ENCODE measurements around the gene NPAS3.

The NPAS3 gene

DNA sequence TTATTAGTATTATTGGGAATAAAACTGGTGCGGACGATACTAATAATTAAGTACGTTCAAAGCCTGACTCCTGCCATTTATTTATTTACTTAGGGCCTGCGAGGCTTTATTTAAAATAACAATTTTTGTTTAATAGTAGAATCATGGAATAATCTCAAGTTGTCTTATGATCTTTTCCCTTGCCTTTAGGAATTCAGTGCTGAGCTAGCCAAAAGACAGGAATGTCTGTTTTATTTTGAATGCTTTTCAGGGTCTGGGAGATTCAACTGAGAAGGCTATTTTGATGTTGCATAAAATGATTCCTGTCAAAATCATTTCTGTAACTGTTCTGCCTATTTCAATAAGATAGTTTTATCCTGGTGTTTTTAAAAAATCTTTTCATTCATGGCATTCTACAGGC lies 522.4 kb downstream of the NPAS3 start:
- no peak for DNase-seq (ENCODE audit: extremely low spot score)
- CTCF ChIA-PET, result no interaction called here
- TF ChIP-seq CTCF (IDR thresholded peaks at IDR 0.05; ENCODE audit: control extremely low read depth, extremely low read depth, low read depth, missing control alignments), result no peak
- POLR2A ChIA-PET, result no interaction called here

- CTCF ChIA-PET, result interaction anchor here (1.2 to 1.3 kb wide), 2 partner anchors 12 kb away, joined by 3 read pairs; no protein-coding TSS in a partner anchor
- POLR2A ChIA-PET, result no interaction called here
- no peak for TF ChIP-seq CTCF (IDR thresholded peaks at IDR 0.05; ENCODE audit: control extremely low read depth, extremely low read depth, low read depth, missing control alignments)
- no peak for DNase-seq (ENCODE audit: extremely low spot score)
Measured at GRCh38 chr14:33463731-33464130, 525.1 kb downstream of the NPAS3 start.

DNA sequence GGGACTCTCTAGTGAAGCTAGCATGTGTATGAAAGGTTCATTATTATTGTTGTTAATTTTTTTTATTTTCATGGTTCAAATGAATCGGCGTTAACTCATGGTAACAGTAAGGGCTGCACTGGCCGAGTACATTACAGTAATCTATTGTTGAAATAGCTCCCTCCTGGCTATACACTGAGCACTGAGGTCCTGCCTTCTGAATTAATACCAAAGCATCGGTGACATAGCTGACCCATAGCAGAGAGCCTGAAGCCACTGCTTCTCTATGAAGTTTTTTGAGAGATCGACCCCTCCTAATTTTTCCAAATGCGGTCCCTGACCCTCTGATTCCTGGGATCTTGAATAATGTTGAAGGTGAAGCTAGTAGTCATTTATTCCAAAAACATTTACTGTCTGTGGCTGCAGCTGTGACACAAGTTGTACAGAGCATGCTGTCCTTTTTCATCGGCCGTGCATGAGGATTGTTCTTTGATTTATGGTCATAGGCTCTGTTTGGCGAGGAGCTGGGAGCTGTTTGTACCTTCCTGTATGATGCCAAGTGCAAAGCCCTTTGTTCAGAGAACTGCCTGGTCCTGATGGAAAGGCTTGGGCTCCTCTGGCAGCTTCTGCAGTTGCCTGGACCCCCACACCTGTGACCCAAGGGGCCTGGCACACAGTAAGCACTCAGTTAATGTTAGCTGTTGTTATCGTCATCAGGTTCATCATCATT lies 525.7 kb downstream of the NPAS3 start:
- TF ChIP-seq CTCF (IDR thresholded peaks at IDR 0.05; ENCODE audit: control extremely low read depth, extremely low read depth, low read depth, missing control alignments), result no peak
- CTCF ChIA-PET, result interaction anchor here (1.0 to 1.7 kb wide), 3 partner anchors 9 to 328 kb away, joined by 3 to 8 read pairs (median 3); no protein-coding TSS in a partner anchor
- POLR2A ChIA-PET, result no interaction called here
- no peak for DNase-seq (ENCODE audit: extremely low spot score)

DNA sequence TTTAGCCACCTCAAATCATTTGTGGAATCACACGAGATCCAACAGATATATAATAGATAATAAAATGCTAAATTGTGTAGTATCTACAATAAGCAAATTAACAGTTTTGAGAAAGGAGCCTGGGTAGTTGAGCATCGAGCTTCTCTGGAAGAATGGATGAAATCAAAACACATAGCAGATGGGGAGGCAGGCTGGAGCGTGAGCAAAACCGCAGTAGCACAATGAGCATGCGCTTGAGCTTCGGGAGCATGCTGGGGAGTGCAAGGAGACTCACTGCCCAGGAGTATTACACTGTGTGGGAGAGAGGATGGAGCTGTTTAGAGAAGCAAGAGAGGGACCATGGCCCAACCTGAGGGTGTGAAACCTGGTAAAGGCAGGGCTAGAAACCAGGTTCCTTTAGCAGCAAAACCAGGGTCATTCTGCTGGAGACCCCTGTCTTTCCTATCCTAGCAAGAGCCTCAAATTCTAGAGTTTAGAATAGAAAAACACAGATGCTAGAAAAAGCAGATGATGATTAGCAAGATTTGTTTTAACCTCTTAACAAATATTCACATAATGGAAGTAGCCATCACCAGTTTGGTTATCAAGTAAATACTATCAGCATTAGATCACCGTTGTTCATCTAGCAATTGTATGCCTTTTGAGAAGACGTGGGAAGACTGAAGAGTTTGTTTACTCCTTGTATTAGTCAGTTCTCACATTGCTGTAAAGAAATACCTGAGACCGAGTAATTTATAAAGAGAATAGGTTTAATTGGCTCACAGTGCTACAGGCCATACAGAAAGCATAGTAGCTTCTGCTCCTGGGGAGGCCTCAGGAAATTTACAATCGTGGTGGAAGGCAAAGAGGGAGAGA lies 527.4 kb downstream of the NPAS3 start:
- no peak for DNase-seq (ENCODE audit: extremely low spot score)
- no peak for TF ChIP-seq CTCF (IDR thresholded peaks at IDR 0.05; ENCODE audit: control extremely low read depth, extremely low read depth, low read depth, missing control alignments)
- CTCF ChIA-PET, result interaction anchor here (1.3 kb wide), 1 partner anchor 10 kb away, joined by 3 read pairs; no protein-coding TSS in a partner anchor
- POLR2A ChIA-PET, result no interaction called here

- CTCF ChIA-PET, result interaction anchor here (1.0 to 1.2 kb wide), 2 partner anchors 11 to 37 kb away, joined by 3 read pairs; no protein-coding TSS in a partner anchor
- DNase-seq (ENCODE audit: extremely low spot score), result no peak
- POLR2A ChIA-PET, result no interaction called here
- TF ChIP-seq CTCF (IDR thresholded peaks at IDR 0.05; ENCODE audit: control extremely low read depth, extremely low read depth, low read depth, missing control alignments), result no peak
Measured at GRCh38 chr14:33467971-33468370, 529.3 kb downstream of the NPAS3 start.

- TF ChIP-seq CTCF (IDR thresholded peaks at IDR 0.05; ENCODE audit: control extremely low read depth, extremely low read depth, low read depth, missing control alignments), result no peak
- no peak for DNase-seq (ENCODE audit: extremely low spot score)
- ChIA-PET POLR2A (no interaction called here), CTCF (no interaction called here)
Measured at GRCh38 chr14:33469898-33470297, 531.2 kb downstream of the NPAS3 start.
